T-cell (primary cell): ENCODE data around the gene FHL1. TPM values are rescaled to one million over a fixed set of nuclear protein-coding genes. Genes with fewer than 3 reads are reported as not detected.
"Not testable (repeated sequence)": the region's sequence is repeated elsewhere in the genome, so short reads cannot be mapped to it uniquely, and the experiment has no call there.

Source experiments
- ATAC-seq, 4 experiments: fragments of 200-7000 bp in 3 of 4; fragments of 150-1000 bp in 1 of 4; cut with Tn5 transposase; replicated peaks in 1 of 4; 1 replicate in 3 of 4; 2 replicates in 1 of 4; pipeline ENCODE4 v1.10.0; 2021; ENCODE audit warnings: moderate library complexity in 3 of 4, mild to moderate bottlenecking in 2 of 4, moderate number of reproducible peaks in 1 of 4
- CTCF ChIA-PET, 2 donors: fragments of 300-600 bp; sonication (Branson Sonifier 250); formaldehyde crosslinking; loops; one replicate each; lab custom pipeline; 2022; ENCODE audit warnings: antibody characterized with exemption in 2 of 2; lab: Charles Lee
- POLR2A ChIA-PET, 2 donors: fragments of 300-600 bp; sonication (Branson Sonifier 250); formaldehyde crosslinking; loops; one replicate each; lab custom pipeline; 2022; ENCODE audit warnings: antibody characterized with exemption in 2 of 2; lab: Charles Lee
- DNase-seq, 35 experiments: peaks; one replicate each; pipeline versions ENCODE4 v3.0.0 to v3.0.0-alpha.2; 2013 to 2023
- H3K27ac ChIP-seq: one replicate; pipeline ENCODE4 v1.5.1; 2013; ENCODE audit warnings: low read length
- H3K27me3 ChIP-seq, 2 experiments: replicated peaks in 1 of 2; 1 replicate in 1 of 2; 2 replicates in 1 of 2; pipeline versions ENCODE4 v1.6.1 to v1.7.0; 2013; ENCODE audit warnings: low read length in 1 of 2, mixed read lengths in 1 of 2; ENCODE audit not compliant: control insufficient read depth in 2 of 2, insufficient read depth in 2 of 2; ENCODE audit errors: extremely low read depth in 1 of 2
- H3K36me3 ChIP-seq, 2 donors: 1 replicate in 1 of 2; 2 replicates in 1 of 2; pipeline versions ENCODE4 v1.6.1 to v1.7.0; 2013; ENCODE audit warnings: low read length in 1 of 2; ENCODE audit not compliant: control insufficient read depth in 2 of 2, insufficient read depth in 1 of 2; ENCODE audit errors: extremely low read depth in 1 of 2
- H3K4me1 ChIP-seq, 2 experiments: 1 replicate in 1 of 2; 2 replicates in 1 of 2; pipeline versions ENCODE4 v1.6.1 to v1.7.0; 2013; ENCODE audit warnings: low read length in 2 of 2, mixed read lengths in 1 of 2; ENCODE audit not compliant: insufficient read depth in 2 of 2, control insufficient read depth in 1 of 2; ENCODE audit errors: extremely low read depth in 1 of 2
- H3K4me3 ChIP-seq, 2 donors: 1 replicate in 1 of 2; 2 replicates in 1 of 2; pipeline versions ENCODE4 v1.5.1 to v1.7.0; 2013; ENCODE audit warnings: mild to moderate bottlenecking in 2 of 2, low read length in 1 of 2, moderate library complexity in 1 of 2; ENCODE audit not compliant: control insufficient read depth in 1 of 2; ENCODE audit errors: extremely low read depth in 1 of 2
- H3K9me3 ChIP-seq: 2 replicates; pipeline ENCODE4 v1.7.0; 2013
- H3K27ac Mint-ChIP-seq, 2 donors: one replicate each; pipeline ENCODE4 v1.8.0; 2020 to 2021; ENCODE audit warnings: mild to moderate bottlenecking in 2 of 2, mixed read lengths in 2 of 2
- H3K27me3 Mint-ChIP-seq, 2 donors: one replicate each; pipeline ENCODE4 v1.8.0; 2021 to 2022; ENCODE audit warnings: mixed read lengths in 2 of 2
- H3K36me3 Mint-ChIP-seq: one replicate; pipeline ENCODE4 v1.8.0; 2021; ENCODE audit warnings: mixed read lengths
- H3K4me1 Mint-ChIP-seq, 3 donors: one replicate each; pipeline ENCODE4 v1.8.0; 2020 to 2022; ENCODE audit warnings: mixed read lengths in 3 of 3, mild to moderate bottlenecking in 1 of 3
- H3K4me3 Mint-ChIP-seq, 3 donors: one replicate each; pipeline ENCODE4 v1.8.0; 2020 to 2022; ENCODE audit warnings: mild to moderate bottlenecking in 3 of 3, mixed read lengths in 3 of 3, moderate library complexity in 3 of 3
- H3K9me3 Mint-ChIP-seq, 3 donors: one replicate each; pipeline ENCODE4 v1.8.0; 2020 to 2022; ENCODE audit warnings: mixed read lengths in 3 of 3
- WGBS: methylation state at CpG from one replicate; pipeline ENCODE4 v1.1.5; 2013; ENCODE audit warnings: missing lambda C conversion rate; ENCODE audit not compliant: insufficient coverage; 5-methylcytosine and 5-hydroxymethylcytosine counted together
- total RNA-seq, 35 experiments: library from RNA in 6 of 35; stranded (reverse) in 6 of 35; fragments of 120-200 nt in 1 of 35; gene quantifications; one replicate each; pipeline versions ENCODE4 v1.2.1 to v1.2.4 and lab custom pipeline; 2013 to 2026

The FHL1 gene
- total RNA-seq, 5 donors from 2014 or later (not counting 1 experiment from before 2014, with no cell fraction given) = 14.1 to 32.8 (median 26.0) TPM

DNA sequence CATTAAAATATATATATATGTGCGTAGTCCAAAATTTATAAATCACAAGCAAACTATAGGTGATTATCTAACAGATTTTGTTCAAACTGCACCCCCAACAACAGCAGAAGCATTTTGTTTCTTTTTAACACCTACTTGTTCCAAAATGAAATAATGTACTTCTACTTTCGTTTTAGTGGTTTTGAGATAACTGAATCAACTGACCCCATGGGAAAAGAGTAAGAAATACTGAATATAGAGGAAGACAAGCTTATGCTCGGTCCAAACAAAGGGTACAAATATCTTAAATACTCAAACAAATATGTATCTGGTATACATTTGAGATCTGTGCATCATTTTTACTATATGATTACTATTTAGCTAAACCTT lies 81.5 kb downstream of the FHL1 start:
- no peak for DNase-seq
- Mint-ChIP-seq H3K27me3 (peaks cover 0 to 6% of the 10 kb centered on the region in 2 donors), H3K9me3 (no peaks in the 10 kb centered on the region), H3K4me1 (peaks cover 0 to 22% (median 14%) of the 10 kb centered on the region in 3 donors), H3K36me3 (peaks cover 30% of the 10 kb centered on the region), H3K27ac (peak overlapping the region in 1 of 2 donors; percentile 70), H3K4me3 (no peak overlapping the region)
- ChIA-PET CTCF (no interaction called here), POLR2A (no interaction called here)
- peaks cover 0 to 25% of the 10 kb centered on the region in 2 donors for H3K36me3 ChIP-seq
- H3K4me3 ChIP-seq = no peak overlapping the region
- H3K9me3 ChIP-seq = no peaks in the 10 kb centered on the region
- H3K27me3 ChIP-seq = no peaks in the 10 kb centered on the region
- no peaks in the 10 kb centered on the region for H3K4me1 ChIP-seq
- ATAC-seq = no peak
- H3K27ac ChIP-seq = no peak overlapping the region
- no CpG with 5 or more reads among the region's 3 CpGs for WGBS

DNA sequence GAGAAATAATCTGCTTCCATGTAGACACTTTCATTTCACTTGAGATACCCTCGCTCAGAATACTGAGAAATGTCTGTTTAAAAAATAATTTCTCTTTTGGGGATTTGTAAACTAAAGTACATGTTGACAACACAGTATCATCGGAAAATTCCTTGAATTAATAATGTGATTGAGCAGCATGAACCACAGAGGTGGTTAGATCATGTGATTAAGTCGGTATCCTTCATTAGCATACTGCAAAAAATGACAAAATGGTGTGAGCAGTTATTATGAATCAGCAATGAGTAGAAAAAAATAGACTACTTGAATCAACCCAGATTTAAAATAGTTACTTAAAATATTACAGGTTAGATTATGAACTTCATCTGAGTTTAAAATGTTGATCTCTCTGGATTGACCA lies 89.7 kb downstream of the FHL1 start:
- ChIA-PET CTCF (no interaction called here), POLR2A (no interaction called here)
- Histone ChIP-seq H3K4me1 (no peaks in the 10 kb centered on the region), H3K27ac (no peak overlapping the region), H3K36me3 (peaks cover 0 to 10% of the 10 kb centered on the region in 2 donors), H3K27me3 (no peaks in the 10 kb centered on the region), H3K9me3 (no peaks in the 10 kb centered on the region), H3K4me3 (no peak overlapping the region)
- H3K9me3 Mint-ChIP-seq = no peaks in the 10 kb centered on the region
- peaks cover 31% of the 10 kb centered on the region for H3K36me3 Mint-ChIP-seq
- no CpG with 5 or more reads among the region's 3 CpGs for WGBS
- H3K4me3 Mint-ChIP-seq = no peak overlapping the region
- DNase-seq (no peak), ATAC-seq (no peak)
- H3K4me1 Mint-ChIP-seq = peaks cover 0 to 3% (median 2%) of the 10 kb centered on the region in 3 donors
- peaks cover 0 to 6% of the 10 kb centered on the region in 2 donors for H3K27me3 Mint-ChIP-seq
- no peak overlapping the region for H3K27ac Mint-ChIP-seq

DNA sequence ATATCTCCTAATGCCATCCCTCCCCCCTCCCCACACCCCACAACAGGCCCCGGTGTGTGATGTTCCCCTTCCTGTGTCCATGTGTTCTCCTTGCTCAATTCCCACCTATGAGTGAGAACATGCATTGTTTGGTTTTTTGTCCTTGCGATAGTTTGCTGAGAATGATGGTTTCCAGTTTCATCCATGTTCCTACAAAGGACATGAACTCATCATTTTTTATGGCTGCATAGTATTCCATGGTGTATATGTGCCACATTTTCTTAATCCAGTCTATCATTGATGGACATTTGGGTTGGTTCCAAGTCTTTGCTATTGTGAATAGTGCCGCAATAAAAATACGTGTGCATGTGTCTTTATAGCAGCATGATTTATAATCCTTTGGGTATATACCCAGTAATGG lies 90.5 kb downstream of the FHL1 start:
- H3K9me3 Mint-ChIP-seq, ATAC-seq, POLR2A ChIA-PET, H3K27ac Mint-ChIP-seq, DNase-seq, H3K27me3 ChIP-seq, H3K4me1 ChIP-seq, H3K27ac ChIP-seq, H3K4me3 ChIP-seq, CTCF ChIA-PET, H3K9me3 ChIP-seq, H3K4me1 Mint-ChIP-seq, H3K4me3 Mint-ChIP-seq: not testable (repeated sequence)
- WGBS = no CpG with 5 or more reads among the region's 4 CpGs
- Mint-ChIP-seq H3K27me3 (peaks cover 0 to 10% of the 10 kb centered on the region in 2 donors), H3K36me3 (peaks cover 36% of the 10 kb centered on the region)
- peaks cover 0 to 18% of the 10 kb centered on the region in 2 donors for H3K36me3 ChIP-seq

DNA sequence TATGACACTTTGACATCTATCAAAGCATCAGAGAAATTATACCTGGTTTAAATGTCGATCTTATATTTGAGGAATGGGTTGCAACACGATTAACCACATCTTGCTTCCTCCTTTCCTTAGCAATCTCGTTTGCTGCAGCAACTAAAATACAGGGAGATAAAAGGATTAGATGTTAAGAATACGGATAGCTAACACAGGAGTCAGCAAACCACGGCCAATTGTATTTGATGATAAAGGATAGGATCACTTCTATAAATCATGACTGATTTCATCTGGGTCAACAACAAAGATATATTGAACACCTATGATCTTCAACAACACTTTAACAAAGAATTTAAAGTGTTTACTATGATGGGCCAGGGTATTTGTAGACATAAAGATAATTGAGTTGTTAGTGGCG lies 98.9 kb downstream of the FHL1 start:
- H3K27ac ChIP-seq = no peak overlapping the region
- no peaks in the 10 kb centered on the region for H3K9me3 Mint-ChIP-seq
- WGBS = no CpG with 5 or more reads among the region's 6 CpGs
- peaks cover 0 to 17% of the 10 kb centered on the region in 2 donors for H3K36me3 ChIP-seq
- peaks cover 2 to 5% of the 10 kb centered on the region in 2 experiments for H3K4me1 ChIP-seq
- H3K27me3 Mint-ChIP-seq = peaks cover 0 to 13% of the 10 kb centered on the region in 2 donors
- H3K4me3 ChIP-seq = no peak overlapping the region
- H3K36me3 Mint-ChIP-seq = peaks cover 22% of the 10 kb centered on the region
- no peak overlapping the region for H3K4me3 Mint-ChIP-seq
- peaks cover 0 to 14% (median 12%) of the 10 kb centered on the region in 3 donors for H3K4me1 Mint-ChIP-seq
- CTCF ChIA-PET = no interaction called here
- POLR2A ChIA-PET = no interaction called here
- ATAC-seq = no peak
- H3K27ac Mint-ChIP-seq = no peak overlapping the region
- DNase-seq = no peak
- H3K27me3 ChIP-seq = no peaks in the 10 kb centered on the region
- no peaks in the 10 kb centered on the region for H3K9me3 ChIP-seq

DNA sequence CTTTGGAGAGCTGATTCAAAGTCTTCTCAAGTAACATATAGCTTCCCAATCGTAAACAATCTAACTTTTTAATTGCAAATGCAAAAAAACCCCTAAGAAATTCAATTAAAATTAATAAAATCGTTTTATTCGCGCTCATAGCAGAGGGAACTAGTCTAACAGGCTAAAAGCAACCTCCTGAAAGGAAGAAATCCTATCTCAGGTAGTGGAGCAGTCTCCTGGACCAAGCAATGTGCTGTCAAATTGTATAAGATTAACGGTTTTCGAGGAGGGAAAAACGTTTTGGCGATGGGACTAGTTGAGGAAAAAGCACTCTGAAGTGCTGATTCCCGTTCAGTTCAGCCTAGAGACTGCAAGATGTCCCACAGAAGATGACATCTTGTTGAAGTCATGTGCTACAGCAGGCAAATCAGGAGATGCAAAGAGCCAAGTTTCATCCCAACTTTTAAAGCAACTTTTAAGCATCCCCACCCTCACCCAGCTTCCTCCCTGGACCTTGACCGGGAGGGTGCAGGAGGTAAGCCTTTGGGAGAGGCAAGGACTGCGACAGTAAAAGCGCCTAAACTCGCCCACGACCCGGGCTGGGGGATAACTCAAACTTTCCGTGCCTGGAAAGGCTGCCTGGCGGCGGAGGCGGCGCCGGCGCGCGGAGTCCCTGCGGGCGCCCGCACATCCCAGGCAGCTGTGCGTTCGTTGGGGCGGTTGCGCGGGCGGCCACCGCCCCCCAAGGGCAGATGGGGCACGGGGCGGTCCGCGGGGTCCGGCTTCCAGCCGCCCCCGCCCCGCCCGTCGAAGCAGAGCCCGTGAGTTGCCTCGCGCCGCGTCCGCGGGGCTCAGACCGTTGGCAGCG lies 103.1 kb downstream of the FHL1 start:
- Histone ChIP-seq H3K4me3 (peak overlapping the region; percentile 47 to 63), H3K36me3 (no peaks in the 10 kb centered on the region), H3K27me3 (no peaks in the 10 kb centered on the region), H3K9me3 (no peaks in the 10 kb centered on the region), H3K4me1 (peaks cover 2 to 11% of the 10 kb centered on the region in 2 experiments), H3K27ac (no peak overlapping the region)
- DNase-seq (peak in 6 of 35 experiments; percentile 0 to 21 (median 7)), ATAC-seq (peak; percentile 29 to 53 (median 50))
- Mint-ChIP-seq H3K27ac (peak overlapping the region; percentile 19 to 58), H3K4me1 (peaks cover 7 to 14% (median 14%) of the 10 kb centered on the region in 3 donors), H3K27me3 (peaks cover 0 to 4% of the 10 kb centered on the region in 2 donors), H3K9me3 (no peaks in the 10 kb centered on the region), H3K36me3 (no peaks in the 10 kb centered on the region), H3K4me3 (peak overlapping the region; percentile 74 to 80 (median 75))
- 0% methylated on average over 17 of the region's 53 CpGs for WGBS
- ChIA-PET POLR2A (interaction anchor here in 1 of 2 donors (0.5 to 0.6 kb wide), 2 partner anchors 202 to 869 kb away, joined by 3 to 4 read pairs; no protein-coding TSS in a partner anchor), CTCF (no interaction called here)

DNA sequence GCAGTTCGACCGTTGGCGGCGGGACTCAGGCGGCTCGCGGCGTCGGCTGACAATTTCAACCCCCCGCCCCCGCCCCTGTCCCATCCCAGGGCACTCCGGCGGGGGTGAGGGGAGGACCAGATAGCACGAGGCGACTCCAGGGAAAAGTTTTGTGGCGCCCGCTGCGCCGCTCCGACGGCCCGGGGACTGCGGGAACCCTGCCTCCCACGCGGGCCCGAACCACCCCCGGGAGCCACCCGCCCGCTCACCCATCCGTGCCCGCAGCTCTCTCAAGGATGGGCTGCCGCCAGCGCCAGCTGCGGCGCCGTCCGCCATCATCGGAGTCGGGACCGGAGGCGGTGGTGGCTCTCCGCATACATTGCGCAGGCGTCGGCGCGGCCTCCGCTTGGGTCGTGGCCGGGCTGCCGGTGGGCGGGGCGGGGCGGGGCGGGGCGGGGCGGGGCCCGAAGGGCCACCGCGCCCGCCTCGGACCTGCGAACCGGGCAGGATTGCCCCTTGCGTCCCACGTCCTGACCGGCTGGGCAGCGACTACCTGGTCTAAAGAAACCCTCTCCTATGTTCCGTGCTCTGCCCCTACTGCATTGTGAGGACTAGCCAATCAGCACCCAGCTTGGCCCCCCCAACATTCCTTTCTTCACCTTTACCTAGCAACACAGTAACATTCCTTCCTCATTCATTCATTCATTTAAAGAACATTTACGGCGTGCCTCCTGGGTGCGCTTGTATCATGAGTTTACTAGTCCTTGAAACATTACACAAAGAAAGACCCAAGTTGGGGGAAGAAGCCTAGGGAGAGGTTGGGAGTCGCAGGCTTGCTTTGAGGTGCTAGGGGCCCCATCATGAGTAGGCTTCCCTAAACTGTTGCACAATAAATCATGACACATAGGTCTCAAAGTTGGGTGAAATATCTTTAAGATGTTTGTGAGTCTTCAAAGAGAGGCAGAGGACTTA lies 104.0 kb downstream of the FHL1 start, which contains the start of gene MAP7D3:
Gene MAP7D3 (minus strand): TSS at position 360 of the 951 bp plus-strand sequence. CDS start 42 bp downstream, at position 318.
- Histone ChIP-seq H3K4me1 (peaks cover 2 to 11% of the 10 kb centered on the region in 2 experiments), H3K36me3 (no peaks in the 10 kb centered on the region), H3K27me3 (no peaks in the 10 kb centered on the region), H3K4me3 (peak within 1 kb of the TSS; percentile 47 to 63), H3K27ac (no peak within 1 kb of the TSS), H3K9me3 (no peaks in the 10 kb centered on the region)
- Mint-ChIP-seq H3K9me3 (no peaks in the 10 kb centered on the region), H3K4me3 (peak within 1 kb of the TSS; percentile 77 to 85 (median 82)), H3K27ac (peak within 1 kb of the TSS; percentile 48 to 76), H3K27me3 (peaks cover 0 to 4% of the 10 kb centered on the region in 2 donors), H3K4me1 (peaks cover 7 to 14% (median 14%) of the 10 kb centered on the region in 3 donors), H3K36me3 (no peaks in the 10 kb centered on the region)
- CTCF ChIA-PET = interaction anchor here in 1 of 2 donors (0.7 kb wide), 1 partner anchor 800 kb away, joined by 7 read pairs; no protein-coding TSS in a partner anchor
- POLR2A ChIA-PET = interaction anchor here in 1 of 2 donors (0.5 to 1.0 kb wide), 2 partner anchors 19 to 21 kb away, joined by 6 to 8 read pairs; no protein-coding TSS in a partner anchor
- WGBS = 2% methylated on average over 41 of the region's 73 CpGs
- ATAC-seq (peak; percentile 92 to 94 (median 94)), DNase-seq (peak; percentile 35 to 82 (median 59))
